Hippocampal formation (tissue), 2 donors: Measurements from ENCODE around the gene SUMO4.

ENCODE experiments used
- DNase-seq, 2 donors: peaks; one replicate each; lab custom pipeline; 2025; lab: John Stamatoyannopoulos, UW

SUMO4 gene

DNA sequence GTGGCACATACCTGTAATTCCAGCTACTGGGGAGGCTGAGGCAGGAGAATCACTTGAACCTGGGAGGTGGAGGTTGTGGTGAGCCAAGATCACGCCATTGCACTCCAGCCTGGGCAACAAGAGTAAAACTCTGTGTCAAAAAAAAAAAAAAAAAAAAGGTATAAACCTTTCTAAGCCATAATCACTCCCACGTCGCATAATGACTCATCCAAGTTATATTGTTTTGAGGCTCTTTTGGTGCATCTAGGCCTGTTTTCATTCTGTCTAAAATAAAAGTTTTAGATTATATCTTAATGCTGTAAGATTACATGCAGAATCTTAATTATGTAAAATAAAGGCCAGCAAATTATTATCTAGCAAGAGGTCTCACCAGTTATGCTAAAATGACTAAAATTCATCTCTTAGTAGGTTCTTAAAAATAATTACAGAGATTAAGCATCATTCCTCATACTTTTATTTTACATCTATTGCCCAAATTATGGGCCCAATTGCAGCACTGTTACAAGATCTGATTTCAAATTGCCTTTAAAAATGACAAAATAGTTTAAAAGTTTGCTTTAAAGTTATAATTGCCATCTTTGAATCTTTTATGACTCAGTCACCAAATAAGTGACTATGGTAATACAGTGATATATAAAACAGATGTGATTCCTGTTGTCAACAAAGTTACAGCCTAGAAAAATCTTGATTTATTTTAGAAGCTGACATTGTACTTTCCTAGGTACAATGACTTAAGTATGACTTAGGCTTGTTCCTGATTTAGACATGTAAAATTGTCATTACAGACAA, 10.4 kb upstream of the SUMO4 start:
- no peak for DNase-seq

DNA sequence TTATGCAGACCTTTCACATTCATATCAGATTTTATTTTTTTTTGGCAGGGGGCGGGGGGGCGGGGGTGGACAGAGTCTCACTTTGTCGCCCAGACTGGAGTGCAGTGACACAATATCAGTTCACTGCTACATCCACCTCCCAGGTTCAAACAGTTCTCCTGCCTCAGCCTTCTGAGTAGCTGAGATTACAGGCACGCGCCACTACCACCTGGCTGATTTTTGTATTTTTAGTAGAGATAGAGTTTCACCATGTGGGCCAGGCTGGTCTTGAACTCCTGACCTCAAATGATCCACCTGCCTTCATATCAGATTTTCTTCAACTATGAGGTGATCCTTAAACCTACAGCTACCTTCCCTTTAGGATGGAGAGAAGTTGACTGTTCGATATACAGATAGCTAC, 8.0 kb upstream of the SUMO4 start:
- DNase-seq: no peak

DNA sequence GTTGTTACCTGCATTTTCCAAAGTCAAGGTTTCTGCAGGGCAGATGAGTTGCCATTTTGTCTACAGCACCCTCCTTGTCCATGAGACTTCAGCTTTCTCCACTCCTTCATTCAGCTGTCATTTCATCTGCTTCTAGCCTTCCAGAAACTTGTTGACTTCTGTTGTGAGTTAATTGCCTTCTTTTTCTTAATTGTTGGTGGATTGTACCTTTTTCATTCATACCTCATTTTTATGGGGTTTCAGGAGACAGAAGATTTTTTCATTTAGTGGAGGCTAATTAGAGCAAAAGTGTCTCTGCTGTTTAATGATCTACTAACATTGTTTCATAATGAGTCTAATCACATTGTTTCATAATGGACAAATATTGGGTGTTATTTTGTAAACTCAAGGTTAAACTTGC, 7.5 kb upstream of the SUMO4 start:
- no peak for DNase-seq

DNA sequence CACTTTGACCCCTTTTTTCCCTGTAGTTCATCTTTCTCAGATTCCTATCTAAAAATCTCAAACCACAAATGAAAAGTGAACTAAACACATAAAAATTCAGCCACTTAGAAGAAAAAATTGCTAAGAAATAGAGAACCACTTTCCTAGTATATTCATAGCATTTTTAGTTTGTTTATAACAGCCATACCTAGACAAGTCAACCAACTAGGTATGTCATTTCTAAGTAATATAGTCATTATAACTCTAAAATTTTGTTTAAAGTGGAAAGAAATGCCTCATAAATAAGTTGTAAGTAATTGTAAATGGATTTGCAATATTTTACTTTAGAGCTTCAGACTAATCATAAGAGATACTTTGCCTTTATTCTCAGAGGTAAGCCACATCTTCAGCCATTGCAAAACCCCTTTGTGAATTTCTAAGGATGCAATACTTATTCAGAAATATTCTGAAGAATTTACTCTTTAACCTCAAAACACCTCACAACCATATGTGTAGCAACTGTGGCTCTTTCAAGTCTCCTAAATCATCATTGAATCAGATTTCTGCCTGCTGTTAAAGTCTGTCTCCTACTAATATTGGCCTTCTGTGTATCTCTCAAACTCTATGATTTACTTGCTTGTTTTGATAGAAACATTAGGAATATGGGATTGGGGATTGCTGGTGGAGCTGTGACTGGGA, 6.9 kb upstream of the SUMO4 start:
- no peak for DNase-seq

DNA sequence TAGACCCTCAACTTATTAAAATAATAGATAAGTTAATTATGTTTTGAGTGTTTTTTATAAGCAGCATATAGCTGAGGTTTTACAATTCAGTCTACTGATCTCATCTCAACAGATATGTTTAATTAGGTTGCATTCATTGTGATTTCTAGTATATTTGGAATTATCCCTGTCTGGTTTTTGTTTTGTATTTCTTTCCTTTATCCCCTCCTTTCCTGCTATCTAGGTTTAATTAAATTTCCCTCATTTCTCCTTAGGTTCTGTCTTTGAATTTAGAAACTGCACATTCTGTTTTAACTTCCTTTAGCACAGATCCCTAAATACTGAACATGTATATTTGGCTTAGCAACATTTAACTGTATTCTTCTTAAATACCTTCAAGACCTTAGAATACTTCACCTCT, 4.9 kb upstream of the SUMO4 start:
- no peak for DNase-seq

DNA sequence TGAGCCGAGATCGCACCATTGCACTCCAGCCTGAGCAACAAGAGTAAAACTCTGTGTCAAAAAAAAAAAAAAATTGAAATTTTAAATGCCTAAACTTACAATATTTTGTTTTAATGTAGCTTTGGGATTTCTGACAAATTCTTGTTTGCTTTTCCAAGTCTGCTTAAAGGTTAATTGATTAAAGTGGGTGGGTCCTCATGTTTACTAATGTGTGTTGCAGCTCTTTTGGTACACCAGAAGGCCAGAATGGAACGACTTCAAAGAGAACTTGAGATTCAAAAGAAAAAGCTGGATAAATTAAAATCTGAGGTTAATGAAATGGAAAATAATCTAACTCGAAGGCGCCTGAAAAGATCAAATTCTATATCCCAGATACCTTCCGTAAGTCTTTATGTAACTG, 2.7 kb upstream of the SUMO4 start:
- DNase-seq: no peak

DNA sequence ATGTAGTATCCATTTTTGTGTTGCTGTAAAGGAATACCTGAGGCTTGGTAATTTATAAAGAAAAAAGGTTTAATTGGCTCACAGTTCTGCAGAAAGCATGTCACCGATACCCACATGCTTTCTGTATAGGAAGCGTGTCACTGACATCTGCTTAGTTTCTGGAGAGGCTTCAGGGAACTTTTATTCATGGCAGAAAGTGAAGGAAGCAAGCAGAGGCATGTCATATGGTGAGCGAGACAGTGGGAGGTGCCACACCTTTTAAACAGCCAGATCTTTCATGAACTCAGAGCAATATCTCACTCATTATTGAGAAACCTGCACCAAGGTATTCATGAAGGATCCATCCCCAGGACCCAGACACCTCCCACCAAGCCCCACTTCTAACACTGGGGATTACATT, 3.5 kb downstream of the SUMO4 start:
- no peak for DNase-seq

DNA sequence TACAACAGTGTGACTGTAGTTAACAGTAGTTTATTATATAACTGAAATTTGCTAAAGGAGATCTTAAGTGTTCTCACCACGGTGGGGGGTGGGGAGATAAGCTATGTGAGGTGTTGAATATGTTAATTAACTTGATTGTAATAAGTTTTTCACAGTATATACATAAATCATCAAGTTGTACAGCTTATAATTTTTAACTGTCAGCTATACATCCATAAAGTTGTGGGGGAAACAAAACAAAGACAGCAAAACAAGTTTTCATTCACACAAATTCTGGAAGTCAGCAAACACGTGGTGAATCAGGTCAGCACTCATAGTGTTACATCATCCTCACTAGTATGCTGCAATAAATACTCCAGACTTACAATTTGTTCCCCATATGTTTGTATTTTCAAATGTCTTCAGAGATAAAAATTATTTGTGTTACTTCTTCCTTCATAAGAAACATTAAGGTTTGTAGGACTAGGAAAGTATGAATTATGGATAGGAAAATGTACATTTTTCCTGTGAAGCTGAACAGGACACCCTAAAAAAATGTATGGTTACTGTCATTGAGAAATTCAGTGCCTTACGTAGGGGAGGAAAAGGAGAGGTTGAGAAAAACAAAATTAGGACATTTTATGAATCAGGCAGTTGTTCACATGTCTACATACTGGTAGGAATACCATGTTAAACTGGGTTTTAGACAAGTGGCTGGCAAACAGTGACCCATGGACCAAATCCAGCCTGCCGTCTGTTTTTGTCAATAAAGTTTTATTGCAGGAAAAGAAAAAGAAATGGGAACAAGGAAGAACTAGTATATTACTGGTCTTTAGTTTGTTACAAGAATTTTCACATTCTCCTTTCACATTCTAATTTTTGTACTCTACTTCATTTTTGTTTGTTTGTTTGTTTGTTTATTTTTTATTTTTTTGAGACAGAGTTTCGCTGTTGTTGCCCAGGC, 6.0 kb downstream of the SUMO4 start:
- no peak for DNase-seq

DNA sequence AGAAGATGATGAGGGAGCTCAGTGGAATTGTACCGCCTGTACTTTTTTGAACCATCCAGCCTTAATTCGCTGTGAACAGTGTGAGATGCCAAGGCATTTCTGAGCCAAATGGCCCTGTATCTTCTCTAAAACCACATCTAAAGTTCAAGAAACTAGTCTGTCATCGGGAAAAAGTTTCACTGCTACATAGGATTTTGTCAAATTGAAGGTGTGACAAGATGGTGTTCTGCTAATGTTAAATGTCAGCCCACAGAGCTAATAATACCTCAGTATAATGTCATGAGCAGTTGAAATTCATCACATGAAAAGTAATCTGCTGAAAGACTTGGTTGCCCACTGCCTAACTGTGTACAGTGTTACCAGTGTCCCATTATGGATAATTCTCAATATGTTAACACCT, 9.6 kb downstream of the SUMO4 start:
- no peak for DNase-seq

DNA sequence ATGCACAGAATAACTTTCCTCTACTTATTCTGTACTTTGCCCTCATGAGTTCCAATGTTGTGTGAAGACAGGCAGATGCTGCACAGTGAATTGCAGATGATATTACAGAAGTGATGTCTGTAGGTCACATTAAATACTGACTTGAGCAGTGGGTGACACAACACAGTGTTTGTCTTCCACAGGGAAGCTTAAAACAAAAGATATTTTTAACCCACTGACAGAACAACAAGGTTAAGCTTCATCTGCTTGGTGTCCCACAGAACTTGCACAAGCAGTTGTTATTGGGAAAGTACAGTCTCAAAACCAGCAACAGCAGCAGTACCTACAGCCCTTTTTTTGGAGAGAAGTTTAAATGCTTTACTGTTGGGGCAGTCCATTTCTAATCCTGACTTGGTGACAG, 10.5 kb downstream of the SUMO4 start:
- no peak for DNase-seq

DNA sequence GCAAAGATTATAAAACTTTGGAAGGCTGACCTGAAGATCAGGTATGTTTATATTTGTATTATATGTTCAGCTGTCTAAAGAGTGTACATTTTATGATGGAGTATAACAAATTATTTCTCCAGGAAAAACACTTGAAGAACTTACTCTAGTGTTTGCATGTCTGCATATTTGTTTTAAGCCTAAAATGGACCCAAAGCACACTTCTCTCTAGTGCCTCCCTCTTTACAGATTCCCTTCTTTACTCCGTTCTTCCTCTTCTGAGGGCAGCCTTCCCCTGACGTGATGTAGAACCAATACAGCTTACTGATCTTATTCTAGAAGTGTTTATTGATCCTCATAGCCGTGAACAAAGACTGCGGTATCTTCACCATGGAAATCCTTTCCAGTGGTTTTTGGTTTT, 13.9 kb downstream of the SUMO4 start:
- no peak for DNase-seq

DNA sequence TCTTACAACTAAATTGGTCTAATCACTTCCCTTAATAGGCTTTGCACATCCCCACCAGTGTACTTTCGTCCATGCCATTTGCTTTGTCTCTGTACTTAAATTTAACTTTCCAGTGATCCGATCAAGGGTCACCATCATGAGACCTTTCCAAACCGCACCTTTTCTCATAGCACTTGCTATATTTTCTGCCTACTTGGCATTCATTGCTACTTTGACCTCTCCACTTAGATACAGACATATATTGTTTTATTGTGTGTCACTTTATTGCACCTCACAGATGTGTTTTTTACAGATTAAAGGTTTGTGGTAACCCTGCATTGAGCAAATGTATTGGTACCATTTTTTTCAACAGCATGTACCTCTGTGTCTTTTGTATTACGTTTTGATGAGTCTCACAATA, 14.8 kb downstream of the SUMO4 start:
- DNase-seq: no peak

DNA sequence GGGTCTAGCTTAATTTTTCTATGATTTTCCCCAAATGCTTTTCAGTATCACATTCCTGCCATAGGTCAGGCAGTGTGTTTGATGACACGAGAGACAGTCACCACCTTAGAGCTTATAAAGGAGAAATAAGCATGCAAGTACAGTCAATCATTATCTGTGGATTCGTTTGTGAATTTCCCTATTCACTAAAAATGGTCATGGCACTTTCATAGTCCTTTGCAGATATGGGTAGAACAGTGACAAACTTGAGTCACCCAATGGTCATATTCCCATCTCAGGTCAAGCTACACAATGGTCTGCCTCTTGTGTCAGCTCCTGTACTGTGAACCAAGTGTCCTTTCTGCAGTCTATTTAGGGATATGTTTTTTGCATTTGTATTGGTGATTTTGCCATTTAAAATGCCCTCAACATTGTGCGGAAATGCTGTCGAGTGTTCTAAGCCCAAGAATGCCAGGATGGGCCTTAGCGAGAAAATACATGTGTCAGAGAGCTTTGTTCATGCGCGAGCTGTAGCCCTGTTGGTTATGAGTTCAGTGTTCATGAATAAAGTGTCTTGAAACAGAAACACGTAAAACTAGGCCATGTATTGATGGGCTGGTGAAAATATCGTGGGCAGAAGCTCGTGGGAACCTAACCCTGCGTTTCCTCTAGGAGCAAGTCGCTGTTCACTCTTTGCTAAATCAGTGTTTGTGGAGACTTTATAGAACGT, 19.8 kb downstream of the SUMO4 start:
- DNase-seq: no peak

DNA sequence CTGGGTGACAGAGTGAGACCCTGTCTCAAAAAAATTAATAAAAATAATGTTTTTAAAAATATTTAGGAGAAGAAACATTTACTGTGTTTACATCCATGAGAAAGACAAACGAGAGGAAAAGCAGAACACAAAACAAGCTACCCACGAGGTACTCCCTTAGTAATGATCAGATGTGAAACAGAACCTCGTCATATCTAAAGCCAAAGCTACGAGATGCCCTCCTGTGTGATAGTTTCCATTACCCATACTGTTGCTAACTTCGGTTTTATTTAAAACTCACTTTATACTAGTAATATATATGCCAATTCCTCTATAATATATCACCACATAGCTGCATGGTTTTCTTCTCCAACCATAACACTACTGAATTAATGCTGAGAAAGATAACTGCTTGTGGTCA, 21.1 kb downstream of the SUMO4 start:
- DNase-seq: no peak

DNA sequence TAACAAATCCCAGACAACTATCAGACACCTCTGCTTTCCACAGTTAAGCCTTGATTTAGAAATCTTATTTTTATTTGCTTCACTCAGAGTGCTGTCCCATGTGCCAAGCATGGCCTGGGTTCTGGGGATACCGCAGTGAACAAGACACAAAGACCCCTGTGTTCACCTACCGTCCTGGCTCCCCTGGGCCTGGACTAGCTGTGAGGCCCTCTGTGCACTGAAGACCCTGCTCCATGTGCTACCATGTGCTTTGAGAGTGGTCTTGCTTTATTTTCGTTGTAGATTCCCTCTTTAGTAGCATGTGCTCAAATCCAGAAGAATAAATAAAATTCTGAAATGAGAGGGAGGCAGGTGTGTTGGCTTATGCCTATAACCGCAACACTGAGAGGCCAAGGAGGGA, 22.5 kb downstream of the SUMO4 start:
- no peak for DNase-seq

DNA sequence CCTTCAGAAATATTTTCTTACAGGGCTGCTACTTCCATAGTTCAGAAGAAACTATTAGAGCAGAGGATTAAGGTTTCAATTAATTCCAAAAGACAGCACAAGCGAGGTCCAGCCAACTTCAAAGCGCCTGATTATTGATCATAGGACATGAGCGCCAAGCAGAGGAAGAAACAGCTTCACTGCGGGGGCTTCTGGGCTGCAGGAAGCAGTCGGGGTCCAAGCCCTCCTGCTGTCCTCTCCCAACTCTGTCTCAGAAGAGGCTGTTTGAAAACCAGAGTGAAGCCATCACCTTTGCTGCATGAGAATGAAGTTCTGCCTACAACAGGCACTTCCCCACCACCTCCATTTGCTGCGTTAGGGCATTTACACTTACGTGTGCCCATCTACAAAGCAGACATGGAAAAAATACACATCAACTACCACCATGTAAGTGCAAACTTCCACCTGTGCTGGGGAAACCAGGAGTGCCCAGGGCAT, 23.9 kb downstream of the SUMO4 start:
- DNase-seq: no peak

DNA sequence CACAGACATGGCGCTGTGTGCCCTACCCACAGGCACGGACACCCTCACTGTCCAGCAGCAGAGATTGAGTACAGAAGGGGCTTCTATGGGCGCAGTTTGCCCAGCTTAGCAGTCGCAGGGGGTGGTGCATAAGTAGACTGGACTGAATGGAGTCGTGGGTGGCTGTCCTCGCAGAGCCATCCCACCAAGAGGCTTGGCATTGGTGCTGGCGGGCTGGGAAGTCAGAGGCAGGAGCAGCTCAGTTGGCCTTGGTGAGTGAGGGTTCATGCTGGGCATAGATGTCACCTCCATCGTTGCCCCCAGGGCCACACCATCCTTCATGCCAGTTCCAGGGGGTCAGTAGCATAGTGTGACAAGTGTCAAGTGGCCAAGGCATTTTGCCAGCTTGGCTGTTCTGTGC, 25.2 kb downstream of the SUMO4 start:
- no peak for DNase-seq

DNA sequence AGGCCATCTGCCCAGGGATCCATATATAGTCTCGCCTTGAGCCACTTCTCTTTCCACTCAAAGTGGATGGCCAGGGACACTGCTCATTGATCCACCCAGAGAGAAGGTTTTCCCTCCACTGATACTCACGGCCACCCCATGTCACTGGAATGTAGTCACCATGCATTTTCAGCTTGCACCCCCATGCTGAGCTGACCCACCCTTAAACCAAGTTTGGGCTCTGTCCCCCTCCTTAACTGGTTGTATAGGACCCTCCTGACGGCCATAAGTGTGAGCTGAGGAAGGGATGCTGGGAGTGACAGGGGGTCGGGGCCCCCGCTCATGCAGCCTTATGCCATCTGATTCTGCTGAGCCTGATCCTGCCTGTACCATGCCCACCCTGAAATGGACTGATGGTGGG, 25.7 kb downstream of the SUMO4 start:
- DNase-seq: no peak

DNA sequence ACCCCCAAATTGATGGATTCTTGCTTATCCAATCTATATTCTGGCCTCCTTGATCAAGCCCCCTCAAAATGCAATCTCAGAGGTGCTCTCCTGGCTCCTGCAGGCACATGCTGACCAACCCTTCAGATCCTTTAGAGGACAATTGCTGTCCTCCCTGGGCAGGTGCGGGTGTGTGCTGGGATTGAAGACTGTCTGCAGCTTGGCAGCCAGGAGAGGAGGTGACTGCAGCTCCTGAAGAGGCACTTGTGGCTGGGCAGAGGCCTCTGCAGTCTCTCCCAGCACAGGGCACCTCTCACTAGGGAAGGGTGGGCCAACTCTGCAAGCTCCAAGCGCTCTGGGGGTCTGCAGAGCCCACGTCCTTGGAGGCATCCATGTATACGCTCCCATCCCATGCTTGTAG, 28.5 kb downstream of the SUMO4 start:
- DNase-seq: no peak

DNA sequence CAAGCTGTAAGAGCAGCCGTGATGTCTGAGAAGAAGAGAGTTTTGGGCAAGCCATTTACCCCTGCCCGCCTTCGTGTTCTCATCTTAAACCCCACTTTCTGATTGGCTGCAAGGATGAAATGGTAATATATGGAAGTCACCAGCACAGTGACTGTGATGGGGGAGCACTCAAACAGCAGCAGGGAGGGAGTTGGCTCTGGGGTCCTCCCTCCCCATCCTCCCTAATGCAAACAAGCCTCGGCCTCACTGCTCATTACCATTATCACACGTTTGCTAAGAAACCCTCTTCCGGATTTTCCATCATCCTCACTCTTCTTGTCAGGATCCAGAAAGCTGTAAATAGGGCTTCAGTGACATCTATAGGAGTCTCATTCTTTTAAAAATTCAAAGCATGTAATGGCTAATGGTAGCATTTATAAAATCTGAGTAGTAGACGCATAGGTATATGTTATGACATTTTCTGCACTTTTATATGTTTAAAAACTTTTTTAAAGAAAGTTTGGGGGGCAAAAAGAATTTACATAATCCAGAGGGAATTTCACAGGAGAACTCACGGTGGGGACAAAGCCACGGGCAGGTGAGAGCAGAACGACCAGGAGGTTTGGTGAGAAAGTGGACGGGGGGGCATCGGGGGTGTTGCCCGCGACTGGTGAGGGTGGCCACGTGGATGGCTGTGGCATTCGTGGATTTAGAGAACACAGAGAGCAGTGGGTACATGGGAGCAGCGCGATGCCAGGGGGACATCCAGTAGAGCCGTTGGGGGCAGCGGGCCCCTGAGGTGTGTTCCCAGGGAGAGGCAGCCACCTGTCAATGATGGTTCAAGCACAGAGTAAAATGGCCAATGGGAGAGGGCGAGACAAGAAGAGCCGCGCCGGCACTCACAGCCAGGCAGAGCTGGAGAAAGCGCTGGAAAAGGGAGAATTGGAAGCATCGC, 29.6 kb downstream of the SUMO4 start:
- DNase-seq: no peak
